ENCODE results near the gene TSPAN16. TPM values are rescaled to one million over a fixed set of nuclear protein-coding genes. Genes with fewer than 3 reads are reported as not detected.

TSPAN16 gene
- total RNA-seq, 1 experiment from 2014 or later = not detected

DNA sequence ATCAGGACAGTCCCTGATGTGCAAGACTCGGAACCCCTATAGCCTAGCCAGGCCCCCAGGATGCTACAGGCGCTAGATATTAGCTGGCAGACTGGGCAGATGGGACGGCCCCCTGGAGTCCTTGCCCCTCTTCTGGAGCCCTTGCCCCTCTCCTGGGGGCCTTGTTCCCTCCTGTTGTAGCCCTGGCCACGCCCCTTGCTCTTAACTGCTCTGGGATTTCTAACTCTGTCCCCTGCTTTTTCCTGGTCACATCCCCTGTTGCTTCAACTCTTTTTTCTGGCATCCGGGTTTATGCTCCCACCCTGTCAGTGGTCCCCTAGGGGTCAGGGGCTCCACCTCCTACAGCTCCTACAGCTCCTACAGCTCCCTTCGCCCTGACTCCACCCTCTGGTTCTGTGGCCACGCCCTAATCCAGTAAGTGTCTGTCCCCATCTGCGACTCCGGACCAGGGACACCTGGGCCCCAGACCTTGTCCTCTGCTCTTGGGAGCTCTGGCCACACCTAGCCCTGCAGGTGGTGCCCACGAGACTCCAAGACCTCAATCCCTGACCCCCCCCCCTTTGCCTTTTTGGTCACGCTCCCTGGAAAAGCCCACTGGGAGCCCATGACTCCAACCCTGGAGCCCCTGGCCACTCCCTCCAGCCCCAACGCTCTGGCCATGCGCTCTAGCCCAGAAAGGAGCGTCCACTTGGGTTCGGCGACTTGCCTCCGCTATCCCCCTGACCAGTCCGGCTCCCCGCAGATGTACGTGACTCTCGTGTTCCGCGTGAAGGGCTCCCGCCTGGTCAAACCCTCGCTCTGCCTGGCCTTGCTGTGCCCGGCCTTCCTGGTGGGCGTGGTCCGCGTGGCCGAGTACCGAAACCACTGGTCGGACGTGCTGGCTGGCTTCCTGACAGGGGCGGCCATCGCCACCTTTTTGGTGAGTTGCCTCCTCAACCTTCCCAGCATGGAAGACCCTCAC, 66.1 kb downstream of the TSPAN16 start:
- in situ Hi-C loops (cut with HindIII; ENCODE audit: low sequenced_read_pairs) = no loop called here
- no peak for DNase-seq (ENCODE audit: low spot score)

- DNase-seq (ENCODE audit: low spot score) = no peak
- in situ Hi-C loops (cut with HindIII; ENCODE audit: low sequenced_read_pairs) = no loop called here
Observed at GRCh38 chr19:11363881-11364280, 67.9 kb downstream of the TSPAN16 start.

DNA sequence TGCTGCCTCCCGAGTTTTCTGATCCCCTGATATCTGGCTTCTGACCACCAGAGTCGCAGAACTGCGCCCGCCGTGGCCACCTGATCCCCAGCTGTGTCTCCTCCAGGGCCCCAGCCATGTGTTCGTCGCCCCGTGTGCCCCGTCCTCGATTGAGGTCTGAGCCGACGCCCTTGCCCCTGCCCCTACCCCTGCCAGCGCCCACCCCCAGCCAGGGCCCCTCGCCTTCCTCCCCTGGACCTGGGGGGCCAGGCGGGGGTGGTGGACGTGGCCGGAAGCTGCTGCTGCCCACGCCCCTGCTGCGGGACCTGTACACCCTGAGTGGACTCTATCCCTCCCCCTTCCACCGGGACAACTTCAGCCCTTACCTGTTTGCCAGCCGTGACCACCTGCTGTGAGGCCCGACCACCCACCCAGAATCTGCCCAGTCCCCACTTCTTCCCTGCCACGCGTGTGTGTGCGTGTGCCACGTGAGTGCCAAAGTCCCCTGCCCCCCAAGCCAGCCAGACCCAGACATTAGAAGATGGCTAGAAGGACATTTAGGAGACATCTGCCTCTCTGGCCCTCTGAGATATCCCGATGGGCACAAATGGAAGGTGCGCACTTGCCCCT, 68.4 kb downstream of the TSPAN16 start:
- in situ Hi-C loops (cut with HindIII; ENCODE audit: low sequenced_read_pairs) = no loop called here
- no peak for DNase-seq (ENCODE audit: low spot score)

- in situ Hi-C loops (cut with HindIII; ENCODE audit: low sequenced_read_pairs) = no loop called here
- DNase-seq (ENCODE audit: low spot score) = no peak
Observed at GRCh38 chr19:11364935-11365334, 69.0 kb downstream of the TSPAN16 start.

Other genes starting within 250 kb of the TSPAN16 start
- 38.2 and 47.4 TPM in 2 replicates for gene LDLR, start 206.7 kb upstream of the TSPAN16 start, total RNA-seq (2014; rRNA removed; shearing (Covaris generic))
- 74.0 and 74.7 TPM in 2 replicates for gene SPC24, start 140.4 kb upstream of the TSPAN16 start, total RNA-seq (2014; rRNA removed; shearing (Covaris generic))
- 122 and 129 TPM in 2 replicates for gene KANK2, start 98.6 kb upstream of the TSPAN16 start, total RNA-seq (2014; rRNA removed; shearing (Covaris generic))
- not detected in 2 replicates for gene ANGPTL8, start 56.5 kb upstream of the TSPAN16 start, total RNA-seq (2014; rRNA removed; shearing (Covaris generic))
- 12.2 and 23.6 TPM in 2 replicates for gene DOCK6, start 33.6 kb upstream of the TSPAN16 start, total RNA-seq (2014; rRNA removed; shearing (Covaris generic))
- 18.2 and 18.3 TPM in 2 replicates for gene RAB3D, start 43.5 kb downstream of the TSPAN16 start, total RNA-seq (2014; rRNA removed; shearing (Covaris generic))
- 363 and 408 TPM in 2 replicates for gene TMEM205, start 50.1 kb downstream of the TSPAN16 start, total RNA-seq (2014; rRNA removed; shearing (Covaris generic))
- 2.6 TPM in 2 replicates for gene CCDC159, start 50.4 kb downstream of the TSPAN16 start, total RNA-seq (2014; rRNA removed; shearing (Covaris generic))
- 8.1 and 11.5 TPM in 2 replicates for gene PLPPR2, start 59.3 kb downstream of the TSPAN16 start, total RNA-seq (2014; rRNA removed; shearing (Covaris generic))
- 6.2 and 6.3 TPM in 2 replicates for gene SWSAP1, start 78.5 kb downstream of the TSPAN16 start, total RNA-seq (2014; rRNA removed; shearing (Covaris generic))
- 20.3 and 20.9 TPM in 2 replicates for gene EPOR, start 88.2 kb downstream of the TSPAN16 start, total RNA-seq (2014; rRNA removed; shearing (Covaris generic))
- gene RGL3, start 123.2 kb downstream of the TSPAN16 start, total RNA-seq (2014; rRNA removed; shearing (Covaris generic)) = not detected in 2 replicates
- 1.7 and 6.1 TPM in 2 replicates for gene ODAD3, start 139.0 kb downstream of the TSPAN16 start, total RNA-seq (2014; rRNA removed; shearing (Covaris generic))
- gene PRKCSH, start 139.5 kb downstream of the TSPAN16 start, total RNA-seq (2014; rRNA removed; shearing (Covaris generic)) = 116 and 141 TPM in 2 replicates
- gene ELAVL3, start 184.9 kb downstream of the TSPAN16 start, total RNA-seq (2014; rRNA removed; shearing (Covaris generic)) = 0.43 and 2.4 TPM in 2 replicates
- 10.2 and 21.8 TPM in 2 replicates for gene ZNF653, start 209.7 kb downstream of the TSPAN16 start, total RNA-seq (2014; rRNA removed; shearing (Covaris generic))
- 104 and 109 TPM in 2 replicates for gene ECSIT, start 233.0 kb downstream of the TSPAN16 start, total RNA-seq (2014; rRNA removed; shearing (Covaris generic))
- gene CNN1, start 242.7 kb downstream of the TSPAN16 start, total RNA-seq (2014; rRNA removed; shearing (Covaris generic)) = 28.0 and 34.3 TPM in 2 replicates

Data from G401 (cell line).